Left ventricle myocardium inferior (tissue), 1 donor: ENCODE data around the gene SFTPA2. TPM values are rescaled to one million over a fixed set of nuclear protein-coding genes. Genes with fewer than 3 reads are reported as not detected.
"Not testable (repeated sequence)": the region's sequence is repeated elsewhere in the genome, so short reads cannot be mapped to it uniquely, and the experiment has no call there.

Experiments used
- DNase-seq: peaks from one replicate; pipeline ENCODE4 v3.0.0-alpha.2; 2020
- H3K27ac ChIP-seq: fragments of 200-600 bp; replicated peaks from 2 replicates; pipeline ENCODE4 v1.8.0; 2021
- H3K27me3 ChIP-seq: fragments of 200-600 bp; 2 replicates; pipeline ENCODE4 v1.8.0; 2021; ENCODE audit warnings: low read depth
- H3K36me3 ChIP-seq: fragments of 200-600 bp; 2 replicates; pipeline ENCODE4 v1.8.0; 2021
- H3K4me1 ChIP-seq: fragments of 200-600 bp; 2 replicates; pipeline ENCODE4 v1.8.0; 2021
- H3K4me3 ChIP-seq: fragments of 200-600 bp; 2 replicates; pipeline ENCODE4 v1.8.0; 2021; ENCODE audit warnings: mild to moderate bottlenecking, moderate library complexity
- H3K9me3 ChIP-seq: fragments of 200-600 bp; replicated peaks from 2 replicates; pipeline ENCODE4 v1.8.0; 2021
- intact Hi-C: fragments of 100-400 bp; cut with micrococcal nuclease; formaldehyde crosslinking; loops from one replicate; pipeline ENCODE4 v1.11.0; 2022
- total RNA-seq: library from RNA; stranded (reverse); fragmentation: NEBNext Ultra II Directional; extraction: Animal tissue kit (Norgen Biotek cat#: 25700); gene quantifications from one replicate; pipeline ENCODE4 v1.2.1, GENCODE V29; 2021
- TF ChIP-seq, protein P1 (sequence below): fragments of 200-600 bp; IDR thresholded peaks from 2 replicates; pipeline ENCODE4 v1.8.0; 2021; ENCODE audit warnings: antibody characterized with exemption, mild to moderate bottlenecking, borderline replicate concordance
- donor health status: DM: no; HTN: yes; CAD: no; lungs with severe emphysema.

SFTPA2 gene
- total RNA-seq, 1 donor from 2014 or later, result not detected

- H3K27me3 ChIP-seq, result peaks cover 23% of the 10 kb centered on the region
- intact Hi-C loops, result no loop called here
- no peaks in the 10 kb centered on the region for H3K4me1 ChIP-seq
- H3K36me3 ChIP-seq, result no peaks in the 10 kb centered on the region
- no peak overlapping the region for H3K27ac ChIP-seq
- TF ChIP-seq, protein P1, sequence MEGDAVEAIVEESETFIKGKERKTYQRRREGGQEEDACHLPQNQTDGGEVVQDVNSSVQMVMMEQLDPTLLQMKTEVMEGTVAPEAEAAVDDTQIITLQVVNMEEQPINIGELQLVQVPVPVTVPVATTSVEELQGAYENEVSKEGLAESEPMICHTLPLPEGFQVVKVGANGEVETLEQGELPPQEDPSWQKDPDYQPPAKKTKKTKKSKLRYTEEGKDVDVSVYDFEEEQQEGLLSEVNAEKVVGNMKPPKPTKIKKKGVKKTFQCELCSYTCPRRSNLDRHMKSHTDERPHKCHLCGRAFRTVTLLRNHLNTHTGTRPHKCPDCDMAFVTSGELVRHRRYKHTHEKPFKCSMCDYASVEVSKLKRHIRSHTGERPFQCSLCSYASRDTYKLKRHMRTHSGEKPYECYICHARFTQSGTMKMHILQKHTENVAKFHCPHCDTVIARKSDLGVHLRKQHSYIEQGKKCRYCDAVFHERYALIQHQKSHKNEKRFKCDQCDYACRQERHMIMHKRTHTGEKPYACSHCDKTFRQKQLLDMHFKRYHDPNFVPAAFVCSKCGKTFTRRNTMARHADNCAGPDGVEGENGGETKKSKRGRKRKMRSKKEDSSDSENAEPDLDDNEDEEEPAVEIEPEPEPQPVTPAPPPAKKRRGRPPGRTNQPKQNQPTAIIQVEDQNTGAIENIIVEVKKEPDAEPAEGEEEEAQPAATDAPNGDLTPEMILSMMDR, result no peak
- no peak overlapping the region for H3K4me3 ChIP-seq
- peaks cover 36% of the 10 kb centered on the region for H3K9me3 ChIP-seq
- DNase-seq, result no peak
Measured at GRCh38 chr10:79601939-79602338, 41.7 kb upstream of the SFTPA2 start.

GRCh38 chr10:79599644-79600043 is 39.4 kb upstream of the SFTPA2 start:
- intact Hi-C loops, H3K4me1 ChIP-seq, H3K36me3 ChIP-seq, DNase-seq, H3K27ac ChIP-seq, H3K4me3 ChIP-seq: not testable (repeated sequence)
- peaks cover 39% of the 10 kb centered on the region for H3K27me3 ChIP-seq
- peaks cover 37% of the 10 kb centered on the region for H3K9me3 ChIP-seq

- TF ChIP-seq, protein P1, result no peak
- Histone ChIP-seq H3K9me3 (peaks cover 26% of the 10 kb centered on the region), H3K4me3 (no peak overlapping the region), H3K36me3 (no peaks in the 10 kb centered on the region), H3K27ac (no peak overlapping the region), H3K27me3 (peaks cover 45% of the 10 kb centered on the region), H3K4me1 (no peaks in the 10 kb centered on the region)
- no peak for DNase-seq
- intact Hi-C loops, result no loop called here
Measured at GRCh38 chr10:79595510-79595909, 35.3 kb upstream of the SFTPA2 start.

DNA sequence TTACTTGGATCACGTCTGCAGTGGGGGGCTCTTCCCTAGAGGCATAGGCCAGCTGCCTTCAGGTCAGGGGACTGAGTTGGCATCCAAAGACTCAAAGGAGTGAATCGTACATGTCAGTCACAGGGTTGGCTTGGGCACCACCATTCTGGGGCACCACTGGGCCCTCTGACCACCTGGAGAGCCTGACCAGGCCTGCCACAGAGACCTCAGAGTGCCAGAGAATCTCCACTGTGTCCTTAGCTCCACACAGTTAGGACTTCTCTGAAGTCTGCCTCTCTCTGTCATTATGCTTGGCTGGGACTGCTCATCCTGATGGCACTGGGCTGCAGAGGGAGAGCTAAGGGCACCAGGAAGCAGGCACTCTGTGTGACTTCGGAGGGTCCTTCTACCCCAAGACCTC is 34.4 kb upstream of the SFTPA2 start:
- DNase-seq, H3K27ac ChIP-seq, intact Hi-C loops, H3K4me1 ChIP-seq, H3K4me3 ChIP-seq, H3K36me3 ChIP-seq: not testable (repeated sequence)
- Histone ChIP-seq H3K27me3 (peaks cover 45% of the 10 kb centered on the region), H3K9me3 (peaks cover 26% of the 10 kb centered on the region)

- TF ChIP-seq, protein P1, result no peak
- peaks cover 39% of the 10 kb centered on the region for H3K27me3 ChIP-seq
- no peak overlapping the region for H3K4me3 ChIP-seq
- H3K36me3 ChIP-seq, result no peaks in the 10 kb centered on the region
- H3K9me3 ChIP-seq, result peaks cover 15% of the 10 kb centered on the region
- H3K27ac ChIP-seq, result no peak overlapping the region
- intact Hi-C loops, result no loop called here
- DNase-seq, result no peak
- H3K4me1 ChIP-seq, result no peaks in the 10 kb centered on the region
Measured at GRCh38 chr10:79593377-79593776, 33.2 kb upstream of the SFTPA2 start.

DNA sequence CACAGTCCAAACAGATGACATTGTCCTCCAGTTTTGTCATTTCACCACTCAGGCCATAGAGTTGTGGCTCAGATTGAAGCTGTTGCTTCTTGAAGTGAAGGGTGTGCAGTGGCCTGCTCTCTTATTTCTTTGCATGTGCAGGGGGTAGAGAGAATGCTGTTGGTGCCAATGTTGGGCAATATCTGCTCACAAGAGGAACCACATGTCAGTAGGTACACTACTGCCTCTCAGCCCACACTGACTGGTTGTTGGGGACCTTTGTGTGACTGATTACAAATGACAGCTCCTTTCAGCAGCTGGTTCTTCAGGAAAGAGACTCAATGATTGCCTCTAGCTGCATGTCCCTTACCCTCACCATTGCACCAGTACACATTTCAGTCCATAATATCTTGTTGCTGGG is 28.6 kb upstream of the SFTPA2 start:
- Histone ChIP-seq H3K27ac (no peak overlapping the region), H3K27me3 (peaks cover 15% of the 10 kb centered on the region), H3K36me3 (no peaks in the 10 kb centered on the region), H3K9me3 (no peaks in the 10 kb centered on the region), H3K4me1 (no peaks in the 10 kb centered on the region), H3K4me3 (no peak overlapping the region)
- intact Hi-C loops, result no loop called here
- DNase-seq, result no peak
- TF ChIP-seq, protein P1, result no peak

- Histone ChIP-seq H3K4me3 (no peak overlapping the region), H3K9me3 (no peaks in the 10 kb centered on the region), H3K36me3 (no peaks in the 10 kb centered on the region), H3K4me1 (no peaks in the 10 kb centered on the region), H3K27ac (no peak overlapping the region), H3K27me3 (peaks cover 7% of the 10 kb centered on the region)
- TF ChIP-seq, protein P1, result no peak
- no peak for DNase-seq
- intact Hi-C loops, result no loop called here
Measured at GRCh38 chr10:79586933-79587332, 26.7 kb upstream of the SFTPA2 start.
